Stimulated activated CD4-positive, alpha-beta T cell treated with anti-CD3 and anti-CD28 coated beads, TNF-alpha, amount 100 ng/mL, for 24 hours (primary cell): Measurements from ENCODE around the gene CACNA1B.

Experiments used
- DNase-seq, 3 experiments: peaks; one replicate each; pipeline ENCODE4 v3.0.0-alpha.2; 2020; ENCODE audit warnings: low read depth in 3 of 3

CACNA1B gene

GRCh38 chr9:138052635-138053320 lies 175.2 kb downstream of the CACNA1B start:
- no peak for DNase-seq

GRCh38 chr9:138053321-138053868 lies 175.8 kb downstream of the CACNA1B start:
- DNase-seq = peak in 1 of 3 experiments; percentile 2

DNA sequence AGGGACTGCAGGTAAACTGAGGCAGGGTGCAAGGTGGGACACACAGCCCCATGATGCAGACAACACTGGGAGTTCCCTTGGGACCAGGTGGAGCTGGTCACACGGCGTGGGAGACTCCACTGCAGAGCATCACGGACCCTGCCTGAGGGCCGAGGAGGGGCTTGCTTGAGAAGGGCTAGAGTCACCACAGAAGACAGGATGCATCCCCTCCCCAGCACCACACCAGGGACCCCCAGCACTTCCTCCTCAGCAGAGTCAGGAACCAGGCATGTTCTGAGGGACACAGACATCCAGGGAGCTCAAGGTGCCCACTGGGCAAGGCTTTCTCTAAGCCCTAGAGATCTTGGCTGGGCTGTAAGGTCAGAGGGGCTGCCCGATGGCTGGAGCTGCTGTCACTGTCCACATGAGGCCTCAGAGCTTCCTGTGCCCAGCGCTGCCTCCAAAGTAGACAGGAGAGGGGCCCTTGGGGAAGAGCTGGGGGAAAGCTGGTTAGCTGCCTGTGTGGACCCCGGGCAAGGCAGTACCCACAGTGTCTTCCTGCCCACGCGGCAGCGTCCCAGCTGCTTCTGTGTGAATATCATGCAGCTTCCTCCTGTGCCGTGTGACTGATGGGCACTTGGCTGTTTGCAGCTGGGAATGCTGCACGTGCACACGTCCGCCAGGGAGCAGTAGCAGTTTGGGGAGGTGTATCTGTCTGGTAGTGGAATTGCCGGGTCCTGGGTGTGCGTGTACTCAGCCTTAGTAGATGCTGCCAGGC lies 176.6 kb downstream of the CACNA1B start:
- no peak for DNase-seq

GRCh38 chr9:138057726-138058125 lies 180.1 kb downstream of the CACNA1B start:
- DNase-seq = no peak

DNA sequence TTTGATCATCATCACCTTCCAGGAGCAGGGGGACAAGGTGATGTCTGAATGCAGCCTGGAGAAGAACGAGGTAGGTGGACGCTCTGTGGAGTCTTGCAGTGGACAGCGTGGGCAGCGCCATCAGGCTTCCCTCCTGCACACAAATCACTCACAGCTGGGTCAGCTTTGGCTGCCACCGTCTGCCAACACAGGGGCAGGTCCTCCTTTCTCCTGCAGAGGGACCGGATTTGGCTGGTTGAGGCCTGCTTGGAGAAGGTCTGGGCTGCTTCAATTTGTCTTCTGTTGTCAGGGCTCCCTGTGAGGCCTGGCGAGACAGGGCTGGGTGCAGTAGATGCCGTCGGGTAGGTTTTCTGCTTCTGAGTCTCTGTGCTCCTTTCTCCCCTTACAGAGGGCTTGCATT lies 180.6 kb downstream of the CACNA1B start:
- no peak for DNase-seq

GRCh38 chr9:138059196-138059595 lies 181.6 kb downstream of the CACNA1B start:
- no peak for DNase-seq

- no peak for DNase-seq
These were observed 182.8 kb downstream of the CACNA1B start for GRCh38 chr9:138060365-138060764.

DNA sequence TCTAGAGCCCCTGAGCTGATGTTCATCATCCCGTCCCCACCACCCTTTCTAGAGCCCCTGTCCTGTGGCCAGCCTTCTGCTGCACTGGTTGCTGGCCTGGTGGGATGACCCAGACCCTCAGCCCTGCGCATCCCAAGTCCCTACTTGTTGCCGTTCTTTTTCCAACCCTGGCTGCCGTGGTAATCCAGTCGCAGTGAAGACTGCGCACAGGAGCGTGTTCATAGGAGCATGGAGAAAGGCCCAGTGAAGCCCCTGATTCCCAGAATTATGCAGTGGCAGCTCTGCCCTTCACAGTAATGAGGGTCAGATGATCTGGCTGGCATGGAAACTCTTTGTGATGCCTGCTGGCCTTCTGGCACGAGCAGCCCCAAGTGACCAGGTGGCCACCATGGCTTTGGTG lies 183.3 kb downstream of the CACNA1B start:
- DNase-seq = no peak

GRCh38 chr9:138061631-138062030 lies 184.0 kb downstream of the CACNA1B start:
- no peak for DNase-seq

DNA sequence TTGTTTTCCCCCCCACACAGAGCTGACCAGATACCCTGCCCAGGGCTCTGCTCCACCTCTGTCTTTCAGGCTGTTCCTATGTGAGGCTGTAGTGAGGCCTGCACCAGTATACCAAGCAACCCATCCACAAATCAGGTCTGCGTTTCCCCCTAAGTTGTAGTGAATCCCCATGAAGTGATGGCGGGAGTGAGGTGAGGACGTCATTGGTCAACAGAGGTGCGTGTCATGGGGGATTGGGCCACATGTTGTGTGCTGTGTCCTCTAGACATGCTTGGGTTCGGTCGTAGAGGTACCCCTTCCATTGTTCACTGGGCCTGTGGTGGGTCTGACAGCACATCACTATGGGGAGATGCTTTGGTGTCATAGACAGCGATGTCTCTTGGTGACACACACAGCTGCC lies 184.6 kb downstream of the CACNA1B start:
- no peak for DNase-seq

- no peak for DNase-seq
These were observed 185.5 kb downstream of the CACNA1B start for GRCh38 chr9:138063033-138063432.

DNA sequence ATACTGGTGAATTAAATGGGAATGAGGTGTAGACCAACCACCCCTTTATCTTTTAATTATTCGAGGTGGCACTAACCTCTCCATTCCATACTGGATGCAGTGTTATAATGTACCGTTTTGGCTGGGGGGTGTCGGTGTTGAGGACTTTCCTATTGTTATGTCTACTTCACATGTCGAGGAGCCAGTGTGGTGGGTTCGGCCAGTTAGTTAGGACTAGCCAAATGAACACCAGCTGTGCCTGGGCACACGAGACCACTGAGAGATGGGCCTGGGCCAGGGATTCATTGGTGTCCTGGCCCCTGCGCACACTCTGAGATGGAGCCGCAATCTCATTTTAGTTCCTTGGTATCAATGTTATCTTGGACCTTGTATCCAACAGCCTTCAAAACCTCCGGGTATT lies 186.2 kb downstream of the CACNA1B start:
- DNase-seq = no peak

GRCh38 chr9:138064547-138064946 lies 187.0 kb downstream of the CACNA1B start:
- no peak for DNase-seq

- DNase-seq = no peak
These were observed 187.7 kb downstream of the CACNA1B start for GRCh38 chr9:138065287-138065686.

- no peak for DNase-seq
These were observed 188.5 kb downstream of the CACNA1B start for GRCh38 chr9:138066049-138066448.

DNA sequence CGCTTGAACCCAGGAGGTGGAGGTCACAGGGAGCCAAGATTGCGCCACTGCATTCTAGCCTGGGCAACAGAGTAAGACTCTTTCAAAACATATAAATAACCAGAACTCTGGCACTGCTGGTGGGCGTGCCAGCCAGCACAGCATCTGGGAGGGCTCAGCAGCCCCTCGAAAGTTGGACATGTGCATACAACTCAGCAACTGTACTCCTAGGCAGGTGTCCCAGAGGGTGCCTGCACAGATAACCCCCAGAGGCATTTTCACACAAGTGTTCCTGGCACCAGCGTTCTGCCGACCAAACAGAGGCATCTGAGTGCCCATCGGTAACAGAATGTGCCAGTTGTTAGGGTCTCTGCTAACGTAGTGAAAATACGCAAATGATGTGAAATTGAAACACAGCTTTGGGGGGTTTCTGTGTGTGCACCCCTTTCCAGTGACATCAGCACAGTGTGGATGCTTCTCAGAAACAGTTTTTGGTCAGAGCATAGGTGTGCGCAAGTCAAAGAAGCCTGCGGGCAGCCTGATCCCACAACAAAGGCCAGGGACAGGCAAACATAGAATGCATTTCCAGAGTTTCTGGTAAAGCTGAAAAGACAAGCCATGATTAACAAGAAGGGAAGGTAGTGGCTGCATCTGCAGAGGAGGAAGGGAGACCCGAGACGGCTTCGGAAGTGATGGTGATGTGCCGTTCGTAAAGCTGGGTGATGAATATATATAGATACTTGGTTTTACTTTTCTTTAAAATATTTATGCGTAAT lies 190.2 kb downstream of the CACNA1B start:
- no peak for DNase-seq

DNA sequence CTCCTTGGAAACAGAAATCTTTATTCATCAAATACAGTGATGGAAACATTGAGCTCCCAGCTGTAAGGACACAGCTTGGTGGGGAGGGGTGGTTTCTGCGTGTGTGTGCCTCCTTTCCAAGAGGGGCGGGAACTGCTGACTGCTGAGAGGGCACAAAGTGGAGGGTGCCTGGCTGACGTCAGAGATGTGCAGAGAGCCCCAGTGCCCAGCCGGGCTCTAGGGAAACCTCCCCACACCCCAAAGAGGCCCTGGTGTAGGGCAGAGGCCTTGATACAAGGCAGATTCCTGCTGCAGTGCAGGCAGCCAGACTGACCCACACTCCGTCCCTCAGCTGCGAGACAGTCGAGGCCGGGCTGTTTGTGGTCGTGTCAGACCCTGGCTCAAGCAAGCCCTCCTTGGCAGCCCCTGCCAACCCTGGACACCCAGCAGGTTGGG lies 191.0 kb downstream of the CACNA1B start:
- no peak for DNase-seq

DNA sequence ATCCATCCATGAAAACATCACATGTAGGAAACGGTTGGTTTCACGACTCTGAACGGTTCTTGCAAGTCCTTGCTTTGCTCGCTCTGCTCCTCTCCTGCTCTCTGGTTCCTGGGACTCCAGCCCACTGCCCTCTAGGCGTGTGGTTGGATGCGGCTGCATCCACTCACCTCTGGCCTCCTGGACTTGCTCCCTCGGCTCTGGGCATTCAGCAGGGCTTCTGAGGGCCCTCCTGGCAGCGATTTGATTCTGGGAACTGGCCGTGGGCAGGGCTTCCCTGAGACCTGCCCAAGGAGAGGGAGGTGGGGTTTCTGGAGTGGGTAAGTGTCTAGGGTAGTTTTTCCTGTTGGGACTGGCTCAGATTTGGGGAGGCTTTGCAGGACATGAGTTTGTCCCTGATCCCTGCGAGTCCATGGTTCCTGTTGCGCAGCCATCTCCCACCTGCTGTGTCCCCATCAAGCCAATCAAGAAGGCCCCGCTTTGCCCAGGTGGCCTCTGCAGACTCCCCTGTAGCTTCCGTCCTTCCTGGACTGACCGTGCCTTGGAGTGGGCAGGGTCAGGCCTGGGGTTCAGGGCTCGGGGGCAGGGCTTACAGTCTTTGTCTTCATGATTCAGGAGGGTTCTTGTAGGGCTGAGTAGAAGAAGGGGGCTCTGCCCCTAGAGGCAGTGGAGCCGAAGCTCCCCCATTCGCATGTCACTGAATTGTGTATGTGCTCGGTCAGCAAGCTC lies 192.3 kb downstream of the CACNA1B start:
- DNase-seq = no peak

DNA sequence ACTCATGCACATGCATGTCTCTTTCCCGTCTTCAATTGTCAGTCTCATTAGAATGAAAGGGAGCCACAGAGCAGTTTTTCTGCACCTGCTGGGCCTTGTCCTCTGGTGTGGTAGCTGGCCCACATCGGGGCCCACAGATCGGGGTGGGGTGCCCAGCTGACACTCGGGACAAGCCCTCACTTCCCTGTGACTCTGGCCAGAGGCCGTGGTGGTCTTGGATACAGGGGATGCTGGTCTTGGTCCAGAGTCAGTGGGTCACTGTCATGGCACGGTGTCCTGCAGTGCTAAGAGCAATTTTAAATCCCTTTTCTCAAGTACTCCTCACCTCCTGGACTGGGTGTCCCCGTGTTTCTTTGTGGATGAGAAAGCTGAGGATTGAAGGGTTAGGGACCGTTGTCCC lies 193.2 kb downstream of the CACNA1B start:
- DNase-seq = no peak

GRCh38 chr9:138071292-138071691 lies 193.7 kb downstream of the CACNA1B start:
- DNase-seq = no peak

DNA sequence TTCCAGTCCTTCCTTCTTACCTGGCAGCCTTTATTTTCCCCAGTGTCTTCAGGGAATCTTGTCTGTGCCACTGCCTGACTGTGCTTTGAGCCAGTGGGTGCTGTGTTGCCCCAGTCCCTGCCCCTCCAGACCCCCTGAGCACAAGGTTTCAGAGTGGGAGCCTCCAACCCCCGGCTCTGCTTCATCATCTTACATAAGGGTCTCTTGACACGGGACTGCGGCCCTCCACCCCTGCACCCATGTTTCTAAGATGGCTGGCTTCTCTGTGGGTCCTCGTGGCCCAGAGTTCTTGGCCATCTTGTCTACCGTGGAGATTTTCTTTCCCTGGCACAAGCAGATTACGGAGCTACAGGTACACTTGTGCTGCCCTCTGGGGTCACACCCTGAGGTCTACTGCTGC lies 194.1 kb downstream of the CACNA1B start:
- DNase-seq = no peak
